Ammon's horn (tissue), 1 donor: ENCODE results near the gene P2RY14.
A peak's percentile ranks its signal among the peaks of the same experiment; 100 is the strongest.
"Not testable (repeated sequence)": the region's sequence is repeated elsewhere in the genome, so short reads cannot be mapped to it uniquely, and the experiment has no call there.

ENCODE experiments used
- DNase-seq: peaks from one replicate; pipeline ENCODE4 v3.0.0-alpha.2; 2016; ENCODE audit warnings: low spot score

Gene P2RY14

GRCh38 chr3:151259664-151260063, 18.7 kb downstream of the P2RY14 start:
- DNase-seq = no peak

GRCh38 chr3:151256749-151257148, 21.6 kb downstream of the P2RY14 start:
- DNase-seq = no peak

- no peak for DNase-seq
Observed at GRCh38 chr3:151248772-151249337, 29.5 kb downstream of the P2RY14 start.

GRCh38 chr3:151242006-151242405, 36.3 kb downstream of the P2RY14 start:
- not testable (repeated sequence) for DNase-seq

GRCh38 chr3:151236736-151237135, 41.6 kb downstream of the P2RY14 start:
- no peak for DNase-seq

- no peak for DNase-seq
Observed at GRCh38 chr3:151236316-151236715, 42.0 kb downstream of the P2RY14 start.

GRCh38 chr3:151234825-151235224, 43.5 kb downstream of the P2RY14 start:
- DNase-seq = no peak

GRCh38 chr3:151232991-151233390, 45.4 kb downstream of the P2RY14 start:
- DNase-seq = no peak

- DNase-seq = not testable (repeated sequence)
Observed at GRCh38 chr3:151232403-151232802, 45.9 kb downstream of the P2RY14 start.

- peak; percentile 16 for DNase-seq
Observed at GRCh38 chr3:151230646-151231045, 47.7 kb downstream of the P2RY14 start.

- peak; percentile 4 for DNase-seq
Observed at GRCh38 chr3:151228666-151229040, 49.7 kb downstream of the P2RY14 start.

GRCh38 chr3:151227807-151228665, 50.3 kb downstream of the P2RY14 start:
- peak; percentile 91 for DNase-seq

- peak; percentile 8 for DNase-seq
Observed at GRCh38 chr3:151227266-151227806, 51.0 kb downstream of the P2RY14 start.

- no peak for DNase-seq
Observed at GRCh38 chr3:151226825-151227224, 51.5 kb downstream of the P2RY14 start.

GRCh38 chr3:151226088-151226563, 52.2 kb downstream of the P2RY14 start:
- DNase-seq = no peak

GRCh38 chr3:151225040-151225975, 53.0 kb downstream of the P2RY14 start:
- no peak for DNase-seq

- no peak for DNase-seq
Observed at GRCh38 chr3:151224268-151224866, 54.0 kb downstream of the P2RY14 start.

GRCh38 chr3:151219056-151219455, 59.3 kb downstream of the P2RY14 start:
- DNase-seq = no peak

GRCh38 chr3:151218136-151218535, 60.2 kb downstream of the P2RY14 start:
- DNase-seq = peak; percentile 16

- peak; percentile 8 for DNase-seq
Observed at GRCh38 chr3:151216641-151217607, 61.4 kb downstream of the P2RY14 start.
